K562 (cell line): ENCODE data around the gene ESX1. TPM values are rescaled to one million over a fixed set of nuclear protein-coding genes. Genes with fewer than 3 reads are reported as not detected.

Source experiments
- ATAC-seq: fragments of 200-7000 bp; cut with Tn5 transposase; 3 replicates; pipeline ENCODE4 v1.9.1; 2020; ENCODE audit warnings: moderate library complexity
- BruUV-seq: library from RNA; stranded (reverse); fragments of 400-500 nt; replicated peaks from 2 replicates; lab custom pipeline; 2021; lab: Mats Ljungman, UMichigan
- CTCF ChIA-PET: fragments of 300-600 bp; formaldehyde crosslinking; extraction: SDS; loops from one replicate; lab custom pipeline; 2021; ENCODE audit warnings: low intra/inter-chr PET ratio; lab: Yijun Ruan, JAX
- POLR2A ChIA-PET: fragments of 300-600, 350-650 bp; sonication (Branson Sonifier 250); formaldehyde crosslinking; extraction: SDS; loops from one replicate; lab custom pipeline; 2021; ENCODE audit warnings: antibody characterized with exemption, inconsistent platforms; lab: Yijun Ruan, JAX
- DNase-seq, 4 experiments: peaks; one replicate each; pipeline versions ENCODE4 v3.0.0 to v3.0.0-alpha.2; 2011 to 2018; ENCODE audit warnings: low spot score in 3 of 4, mixed read lengths in 3 of 4; ENCODE audit errors: extremely low read depth in 1 of 4
- FAIRE-seq: peaks from 2 replicates; lab custom pipeline; 2011; peaks lifted over from hg19 to GRCh38; lab: Jason Lieb, UNC
- H2AFZ ChIP-seq: 2 replicates; pipeline ENCODE4 v1.6.0; 2011; ENCODE audit warnings: low read depth, low read length, control low read depth, inconsistent platforms
- H3K27ac ChIP-seq: fragments of 200-600 bp; 3 replicates; pipeline ENCODE4 v1.8.0; 2011; ENCODE audit warnings: low read depth, mild to moderate bottlenecking, control low read depth, inconsistent platforms, low read length, moderate library complexity, mixed read lengths; ENCODE audit errors: extremely low read depth
- H3K27me3 ChIP-seq, 2 experiments: fragments of 300-600 bp in 1 of 2; 2 replicates in 1 of 2; 3 replicates in 1 of 2; pipeline versions ENCODE4 v1.6.0 to v1.8.0; 2011; ENCODE audit warnings: inconsistent platforms in 2 of 2, low read length in 2 of 2, mild to moderate bottlenecking in 1 of 2, mixed read lengths in 1 of 2, moderate library complexity in 1 of 2; ENCODE audit not compliant: control insufficient read depth in 2 of 2, insufficient read depth in 2 of 2
- H3K36me3 ChIP-seq: fragments of 300-600 bp; 3 replicates; pipeline ENCODE4 v1.8.0; 2011; ENCODE audit warnings: mild to moderate bottlenecking, low read length, inconsistent platforms; ENCODE audit not compliant: control insufficient read depth, insufficient read depth
- H3K4me1 ChIP-seq, 2 experiments: fragments of 200-600 bp in 1 of 2; replicated peaks in 1 of 2; 2 replicates in 1 of 2; 3 replicates in 1 of 2; pipeline versions ENCODE4 v1.5.1 to v1.8.0; 2011; ENCODE audit warnings: inconsistent platforms in 2 of 2, low read length in 2 of 2, mild to moderate bottlenecking in 1 of 2, mixed read lengths in 1 of 2, moderate library complexity in 1 of 2; ENCODE audit not compliant: control insufficient read depth in 2 of 2, insufficient read depth in 2 of 2
- H3K4me2 ChIP-seq: 2 replicates; pipeline ENCODE4 v1.6.1; 2011; ENCODE audit warnings: low read length, control low read depth, inconsistent platforms, mixed read lengths; ENCODE audit not compliant: insufficient read depth
- H3K4me3 ChIP-seq: fragments of 200-600 bp; sonication (generic), shearing (Covaris generic); 2 replicates; pipeline ENCODE4 v1.5.1; 2016; ENCODE audit warnings: control low read depth, inconsistent platforms
- H3K79me2 ChIP-seq: fragments of 200-600 bp; 3 replicates; pipeline ENCODE4 v1.8.0; 2011; ENCODE audit warnings: low read length, inconsistent platforms; ENCODE audit not compliant: control insufficient read depth, insufficient read depth
- H3K9ac ChIP-seq, 2 experiments: 2 replicates each; pipeline versions ENCODE4 v1.6.0 to v1.6.1; 2011; ENCODE audit warnings: low read depth in 2 of 2, low read length in 2 of 2, control low read depth in 1 of 2, inconsistent platforms in 1 of 2, mild to moderate bottlenecking in 1 of 2, mixed read lengths in 1 of 2; ENCODE audit not compliant: insufficient read depth in 1 of 2
- H3K9me1 ChIP-seq: one replicate; pipeline ENCODE4 v1.6.0; 2011; ENCODE audit warnings: inconsistent platforms, mild to moderate bottlenecking, low read length, moderate library complexity; ENCODE audit not compliant: control insufficient read depth, insufficient read depth
- H3K9me3 ChIP-seq: replicated peaks from 2 replicates; pipeline ENCODE4 v1.5.1; 2011; ENCODE audit warnings: low read depth, low read length, inconsistent platforms; ENCODE audit not compliant: control insufficient read depth, insufficient read depth
- H4K20me1 ChIP-seq: replicated peaks from 2 replicates; pipeline ENCODE4 v1.6.1; 2011; ENCODE audit warnings: low read length, inconsistent platforms, mixed read lengths; ENCODE audit not compliant: control insufficient read depth, insufficient read depth
- CHAMP1 ChIP-seq: fragments of 450-650 bp; IDR thresholded peaks from 2 replicates; pipeline ENCODE4 v1.6.1; 2016; ENCODE audit warnings: mild to moderate bottlenecking
- RHOXF2B ChIP-seq: fragments of 250-450 bp; sonication (Bioruptor Pico); conservative IDR thresholded peaks from 2 replicates; pipeline ENCODE4 v1.5.1; 2021
- SREBF2 ChIP-seq: sonication (generic); formaldehyde crosslinking; IDR thresholded peaks from 2 replicates; pipeline ENCODE4 v1.4.0; 2020; ENCODE audit warnings: mild to moderate bottlenecking, missing genetic modification reagents
- TARDBP ChIP-seq: fragments of 450-650 bp; IDR thresholded peaks from 2 replicates; pipeline ENCODE4 v1.6.1; 2016
- ZFP30 ChIP-seq: fragments of 250-450 bp; sonication (Bioruptor Pico); IDR thresholded peaks from 2 replicates; pipeline ENCODE4 v1.8.0; 2022; ENCODE audit warnings: moderate library complexity, mild to moderate bottlenecking, inconsistent platforms, borderline replicate concordance
- ZNF395 ChIP-seq: fragments of 200-800 bp; sonication (Bioruptor generic); IDR thresholded peaks from 2 replicates; pipeline ENCODE4 v1.6.1; 2017; ENCODE audit warnings: missing genetic modification characterization, missing compliant biosample characterization
- ZNF780A ChIP-seq: fragments of 250-450 bp; sonication (Bioruptor Pico); IDR thresholded peaks from 2 replicates; pipeline ENCODE4 v1.5.0; 2021; ENCODE audit warnings: mild to moderate bottlenecking
- WGBS: fragments of 100-300 bp; shearing (Covaris generic); methylation state at CpG from one replicate; pipeline ENCODE4 v1.1.6; 2016; ENCODE audit warnings: low coverage, mixed read lengths; ENCODE audit not compliant: insufficient coverage; ENCODE audit errors: missing lambda C conversion rate; 5-methylcytosine and 5-hydroxymethylcytosine counted together
- in situ Hi-C: fragments of 300-500 bp; cut with MboI; formaldehyde crosslinking; loops from 4 replicates; pipeline ENCODE4 v1.15.0; 2018; ENCODE audit warnings: inconsistent platforms, mixed read lengths
- intact Hi-C: fragments of 100-400 bp; cut with micrococcal nuclease; formaldehyde crosslinking; loops from 2 replicates; pipeline ENCODE4 v1.14.2; 2022
- polyA plus RNA-seq, 8 experiments: library from polyadenylated mRNA; depleted of rRNA in 4 of 8; stranded (reverse) in 5 of 8; unstranded in 3 of 8; fragments of >200 nt; fragmentation: Nextera tagmentation in 2 of 8; fragmentation: Illumina TruSeq in 1 of 8; extraction: Ambion mirVana in 2 of 8; extraction: Trizol in 1 of 8; gene quantifications; 2 replicates each; pipeline versions ENCODE4 v1.2.1 to v1.2.3, GENCODE V29; 2011 to 2014; ENCODE audit warnings: inconsistent platforms in 1 of 8, missing spikeins in 1 of 8
- total RNA-seq, 7 experiments: library from RNA; depleted of rRNA in 6 of 7; stranded (reverse); fragments of >200 nt in 6 of 7; fragmentation: Illumina TruSeq in 2 of 7; extraction: Trizol in 2 of 7; gene quantifications; 2 replicates each; pipeline versions ENCODE4 v1.2.1 to v1.2.3, GENCODE V29; 2011 to 2021; ENCODE audit warnings: low replicate concordance in 1 of 7

ESX1 gene
- total and polyA plus RNA-seq, 9 of the 15 experiments (the other 6 are each of a cell fraction or from before 2014, with no cell fraction given): not detected

GRCh38 chrX:104270916-104271512 is 16.3 kb upstream of the ESX1 start (continued):
- TF ChIP-seq ZNF395 (CRISPR knock-in tag): no peak
- TF ChIP-seq ZNF780A (CRISPR knock-in tag): no peak
- TF ChIP-seq CHAMP1: no peak
- no peak for TF ChIP-seq RHOXF2B (CRISPR knock-in tag)
- TF ChIP-seq, all 486 proteins: peak for 4

- H3K9me1 ChIP-seq: no peaks in the 10 kb centered on the region
- H3K36me3 ChIP-seq: no peaks in the 10 kb centered on the region
- no peak for ATAC-seq
- no peaks in the 10 kb centered on the region for H3K9me3 ChIP-seq
- no peak overlapping the region for H2AFZ ChIP-seq
- ChIA-PET POLR2A (no interaction called here), CTCF (interaction anchor here (1.1 to 1.6 kb wide), 2 partner anchors 74 to 172 kb away, joined by 3 to 9 read pairs; no protein-coding TSS in a partner anchor)
- in situ Hi-C loops: no loop called here
- no peaks in the 10 kb centered on the region for H3K27me3 ChIP-seq
- H3K4me1 ChIP-seq: no peaks in the 10 kb centered on the region
- no peaks in the 10 kb centered on the region for H3K79me2 ChIP-seq
- H3K4me2 ChIP-seq: no peak overlapping the region
- BruUV-seq: no TSS peak
- no peak overlapping the region for H3K4me3 ChIP-seq
- FAIRE-seq: no peak
- intact Hi-C loops: loop anchor here (5.0 to 10.0 kb wide), 2 partner anchors 78 to 425 kb away; no protein-coding TSS in a partner anchor
- TF ChIP-seq TARDBP (no peak), SREBF2 (CRISPR knock-in tag) (no peak), ZFP30 (CRISPR knock-in tag) (no peak)
- TF ChIP-seq, all 486 proteins: peak for 0
- no peak overlapping the region for H3K27ac ChIP-seq
- H3K9ac ChIP-seq: no peak overlapping the region
- WGBS: 16% methylated on average over 6 of the region's 6 CpGs
- no peaks in the 10 kb centered on the region for H4K20me1 ChIP-seq
- no peak for DNase-seq
Measured at GRCh38 chrX:104270212-104270611, 15.5 kb upstream of the ESX1 start.
